K562 (cell line): ENCODE results near the gene SRGN. TPM values are rescaled to one million over a fixed set of nuclear protein-coding genes. Genes with fewer than 3 reads are reported as not detected.

Experiments
- CBX2 ChIP-seq: fragments of 200-600 bp; sonication (generic); IDR thresholded peaks from one replicate; pipeline ENCODE4 v1.6.1; 2012; ENCODE audit warnings: mild to moderate bottlenecking, low read length, inconsistent platforms; ENCODE audit not compliant: insufficient read depth, poor library complexity, severe bottlenecking
- DACH1 ChIP-seq: fragments of 450-650 bp; IDR thresholded peaks from 2 replicates; pipeline ENCODE4 v1.6.1; 2018; ENCODE audit not compliant: partially characterized antibody
- DEAF1 ChIP-seq: fragments of 450-650 bp; formaldehyde crosslinking; IDR thresholded peaks from 2 replicates; pipeline ENCODE4 v1.4.0; 2020; ENCODE audit warnings: mild to moderate bottlenecking, moderate library complexity
- DPF2 ChIP-seq: fragments of 450-650 bp; IDR thresholded peaks from 2 replicates; pipeline ENCODE4 v1.6.1; 2016
- E2F3 ChIP-seq: fragments of 250-450 bp; sonication (Bioruptor Pico); IDR thresholded peaks from 2 replicates; pipeline ENCODE4 v1.4.0; 2020; ENCODE audit warnings: mild to moderate bottlenecking
- E4F1 ChIP-seq: fragments of 250-450 bp; sonication (Bioruptor Pico); IDR thresholded peaks from 2 replicates; pipeline ENCODE4 v1.5.0; 2021; ENCODE audit warnings: mild to moderate bottlenecking, borderline replicate concordance
- ELF2 ChIP-seq: fragments of 250-450 bp; sonication (Bioruptor Pico); IDR thresholded peaks from 2 replicates; pipeline ENCODE4 v1.5.0; 2021; ENCODE audit warnings: mild to moderate bottlenecking
- ELF4 ChIP-seq: fragments of 450-650 bp; formaldehyde crosslinking; IDR thresholded peaks from 2 replicates; pipeline ENCODE4 v1.4.0; 2022; ENCODE audit warnings: missing genetic modification characterization
- FOXP1 ChIP-seq: sonication (generic); formaldehyde crosslinking; IDR thresholded peaks from 2 replicates; pipeline ENCODE4 v1.8.0; 2022; ENCODE audit warnings: mild to moderate bottlenecking, missing genetic modification reagents
- HNRNPH1 ChIP-seq: fragments of 200-400 bp; formaldehyde crosslinking; optimal IDR thresholded peaks from 2 replicates; pipeline ENCODE3; 2017; ENCODE audit warnings: low read depth, mild to moderate bottlenecking, low read length, moderate library complexity
- MNT ChIP-seq, 2 experiments: fragments of 450-650 bp; conservative IDR thresholded peaks; 2 replicates each; pipeline ENCODE4 v1.6.1; 2017; ENCODE audit warnings: mild to moderate bottlenecking in 2 of 2, moderate library complexity in 2 of 2
- MXI1 ChIP-seq: IDR thresholded peaks from 2 replicates; pipeline ENCODE4 v1.6.1; 2011; ENCODE audit warnings: low read depth, mild to moderate bottlenecking, improper control_type of control experiment, low read length
- NCOA4 ChIP-seq: fragments of 450-650 bp; IDR thresholded peaks from 2 replicates; pipeline ENCODE4 v1.6.1; 2018; ENCODE audit warnings: mild to moderate bottlenecking; ENCODE audit not compliant: partially characterized antibody
- PCBP1 ChIP-seq: fragments of 200-400 bp; formaldehyde crosslinking; IDR thresholded peaks from 2 replicates; pipeline ENCODE4 v1.6.1; 2018; ENCODE audit warnings: mild to moderate bottlenecking, low read depth, low read length; ENCODE audit not compliant: poor library complexity, severe bottlenecking
- ZBTB5 ChIP-seq: fragments of 450-650 bp; IDR thresholded peaks from 2 replicates; pipeline ENCODE4 v1.6.1; 2017; ENCODE audit warnings: antibody characterized with exemption
- ZNF174 ChIP-seq: fragments of 250-450 bp; sonication (Bioruptor Pico); IDR thresholded peaks from 2 replicates; pipeline ENCODE4 v1.4.0; 2020; ENCODE audit warnings: mild to moderate bottlenecking
- ZNF518B ChIP-seq: fragments of 250-450 bp; sonication (Bioruptor Pico); IDR thresholded peaks from 2 replicates; pipeline ENCODE4 v1.5.0; 2021; ENCODE audit warnings: mild to moderate bottlenecking, moderate library complexity
- ZNF766 ChIP-seq: fragments of 200-800 bp; sonication (Bioruptor generic); conservative IDR thresholded peaks from 2 replicates; pipeline ENCODE4 v1.6.1; 2016; ENCODE audit warnings: missing genetic modification characterization, missing compliant biosample characterization
- polyA plus RNA-seq, 8 experiments: library from polyadenylated mRNA; depleted of rRNA in 4 of 8; stranded (reverse) in 5 of 8; unstranded in 3 of 8; fragments of >200 nt; fragmentation: Nextera tagmentation in 2 of 8; fragmentation: Illumina TruSeq in 1 of 8; extraction: Ambion mirVana in 2 of 8; extraction: Trizol in 1 of 8; gene quantifications; 2 replicates each; pipeline versions ENCODE4 v1.2.1 to v1.2.3, GENCODE V29; 2011 to 2014; ENCODE audit warnings: inconsistent platforms in 1 of 8, missing spikeins in 1 of 8
- total RNA-seq, 7 experiments: library from RNA; depleted of rRNA in 6 of 7; stranded (reverse); fragments of >200 nt in 6 of 7; fragmentation: Illumina TruSeq in 2 of 7; extraction: Trizol in 2 of 7; gene quantifications; 2 replicates each; pipeline versions ENCODE4 v1.2.1 to v1.2.3, GENCODE V29; 2011 to 2021; ENCODE audit warnings: low replicate concordance in 1 of 7

Gene SRGN
- total and polyA plus RNA-seq, 9 of the 15 experiments (the other 6 are each of a cell fraction or from before 2014, with no cell fraction given) = 136 to 304 (median 180) TPM

- TF ChIP-seq DACH1 (no peak), E4F1 (CRISPR knock-in tag) (no peak), FOXP1 (CRISPR knock-in tag) (no peak), ZBTB5 (no peak), MXI1 (no peak), E2F3 (CRISPR knock-in tag) (no peak), ZNF766 (CRISPR knock-in tag) (no peak), DPF2 (peak; percentile 31; the same call in 1 of the 2 replicates), ELF2 (CRISPR knock-in tag) (no peak), HNRNPH1 (no peak), ELF4 (CRISPR knock-in tag) (no peak), CBX2 (no peak), DEAF1 (CRISPR knock-in tag) (no peak), ZNF518B (no peak), PCBP1 (no peak), MNT (conservative IDR thresholded peaks at IDR 0.05) (0 out of 4 replicates have a peak, but pooled peaks of 1 of the 2 experiments have one; percentile 11), ZNF174 (CRISPR knock-in tag) (no peak), NCOA4 (no peak)
Observed at GRCh38 chr10:69074532-69074931, 13.4 kb upstream of the SRGN start (continued).
